IPS-18a (cell line): ENCODE results near the gene GUCA2A.

Experiments
- H3K27ac ChIP-seq: one replicate; pipeline ENCODE4 v1.5.1; 2013; ENCODE audit warnings: low read length
- H3K27me3 ChIP-seq: one replicate; pipeline ENCODE4 v1.6.1; 2013; ENCODE audit warnings: mild to moderate bottlenecking, low read length; ENCODE audit not compliant: control insufficient read depth, insufficient read depth
- H3K36me3 ChIP-seq: one replicate; pipeline ENCODE4 v1.6.1; 2013; ENCODE audit warnings: low read depth, low read length; ENCODE audit not compliant: control insufficient read depth
- H3K4me1 ChIP-seq: one replicate; pipeline ENCODE4 v1.6.1; 2013; ENCODE audit warnings: low read depth, low read length; ENCODE audit not compliant: control insufficient read depth
- H3K4me3 ChIP-seq: one replicate; pipeline ENCODE4 v1.5.1; 2013; ENCODE audit warnings: low read length
- H3K9ac ChIP-seq: one replicate; pipeline ENCODE4 v1.6.1; 2013; ENCODE audit warnings: mild to moderate bottlenecking, low read length, moderate library complexity
- H3K9me3 ChIP-seq: one replicate; pipeline ENCODE4 v1.6.1; 2013; ENCODE audit warnings: low read depth, low read length; ENCODE audit not compliant: control insufficient read depth

The GUCA2A gene

DNA sequence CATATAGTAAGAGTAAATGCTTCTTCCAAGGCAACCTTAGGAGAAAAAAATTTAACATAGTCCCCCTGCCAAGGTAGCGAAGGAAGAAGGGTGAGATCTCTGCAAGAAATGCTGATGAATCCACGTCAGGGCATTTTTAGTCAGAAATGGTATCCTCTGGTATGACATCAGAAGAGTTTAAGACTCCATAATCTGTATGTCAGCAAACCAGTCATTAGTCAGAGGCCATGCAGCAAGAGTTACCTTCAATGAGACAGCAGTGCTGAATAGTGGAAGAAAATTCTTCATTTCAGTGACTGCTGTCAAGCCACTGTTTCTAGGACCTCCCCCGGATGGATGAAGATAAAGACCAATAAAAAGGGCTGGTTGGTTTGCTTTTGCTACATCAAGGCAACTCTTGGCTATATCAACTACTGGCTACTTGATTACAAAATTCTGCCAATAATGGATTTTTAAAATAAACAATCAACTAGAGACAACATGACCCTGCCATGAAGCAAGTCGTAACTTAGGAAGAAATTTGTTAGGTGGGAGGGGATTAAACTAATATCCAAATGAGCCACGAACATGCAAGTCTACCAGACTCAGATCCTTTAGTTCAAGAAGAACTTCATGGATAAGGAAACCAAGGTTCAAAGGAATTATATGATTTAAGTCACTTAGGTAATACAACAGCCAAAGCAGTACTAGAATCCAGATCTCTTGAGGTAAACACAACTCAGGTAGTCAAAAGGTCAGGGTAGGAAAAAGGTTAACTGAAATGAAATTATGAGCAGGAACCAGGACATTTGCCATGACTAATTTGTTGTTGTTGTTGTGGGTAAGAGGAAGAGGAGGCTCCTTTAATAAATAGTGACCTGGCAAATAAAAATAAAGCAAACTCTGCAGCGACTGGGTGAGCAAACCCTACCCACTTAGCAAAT lies 25.6 kb upstream of the GUCA2A start:
- no peak overlapping the region for H3K9ac ChIP-seq
- H3K4me3 ChIP-seq = no peak overlapping the region
- H3K27me3 ChIP-seq = no peaks in the 10 kb centered on the region
- peaks cover 54% of the 10 kb centered on the region for H3K36me3 ChIP-seq
- no peaks in the 10 kb centered on the region for H3K4me1 ChIP-seq
- H3K27ac ChIP-seq = no peak overlapping the region
- H3K9me3 ChIP-seq = no peaks in the 10 kb centered on the region

DNA sequence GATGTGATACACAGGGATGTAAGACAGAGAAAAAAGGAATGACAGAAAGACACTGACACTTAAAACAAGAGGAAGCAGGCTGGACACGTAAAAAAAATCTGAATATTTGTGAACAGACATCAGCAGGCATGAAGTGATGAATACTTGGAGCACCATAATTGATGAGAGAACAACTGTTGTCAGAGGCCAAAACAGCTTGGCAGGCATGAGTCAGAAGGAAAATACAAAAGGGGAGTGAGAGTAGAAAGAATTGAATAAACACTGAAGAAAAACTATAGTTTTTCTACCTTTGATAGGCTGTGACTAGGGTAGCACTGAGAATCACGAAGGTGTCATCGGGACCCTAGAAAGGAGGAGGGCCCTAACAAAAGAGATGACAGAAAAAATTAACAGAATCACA lies 21.6 kb upstream of the GUCA2A start:
- Histone ChIP-seq H3K36me3 (peaks cover 51% of the 10 kb centered on the region), H3K9me3 (no peaks in the 10 kb centered on the region), H3K27me3 (no peaks in the 10 kb centered on the region), H3K27ac (no peak overlapping the region), H3K4me3 (no peak overlapping the region), H3K4me1 (no peaks in the 10 kb centered on the region), H3K9ac (no peak overlapping the region)

DNA sequence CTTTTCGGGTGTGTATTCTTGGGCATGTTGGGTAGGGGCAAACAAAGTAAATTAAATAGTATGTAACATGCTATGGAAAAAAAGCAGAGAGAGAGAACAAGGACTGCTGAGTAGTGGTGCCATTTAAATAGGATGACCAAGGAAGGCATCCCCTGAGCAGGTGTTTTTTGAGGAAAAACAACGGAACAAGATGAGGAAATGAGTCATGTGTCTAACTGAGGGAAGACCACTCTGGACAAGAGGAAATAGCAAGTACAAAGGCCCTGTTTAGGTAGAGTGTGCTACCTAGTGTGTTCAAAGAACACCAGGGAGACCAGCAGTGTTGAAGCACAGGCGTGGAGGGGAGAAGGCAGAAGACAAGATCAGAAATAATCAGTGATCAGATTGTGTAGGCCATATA lies 20.1 kb upstream of the GUCA2A start:
- H3K4me1 ChIP-seq = no peaks in the 10 kb centered on the region
- no peak overlapping the region for H3K27ac ChIP-seq
- no peaks in the 10 kb centered on the region for H3K27me3 ChIP-seq
- no peak overlapping the region for H3K9ac ChIP-seq
- H3K4me3 ChIP-seq = no peak overlapping the region
- no peaks in the 10 kb centered on the region for H3K9me3 ChIP-seq
- H3K36me3 ChIP-seq = peaks cover 58% of the 10 kb centered on the region

DNA sequence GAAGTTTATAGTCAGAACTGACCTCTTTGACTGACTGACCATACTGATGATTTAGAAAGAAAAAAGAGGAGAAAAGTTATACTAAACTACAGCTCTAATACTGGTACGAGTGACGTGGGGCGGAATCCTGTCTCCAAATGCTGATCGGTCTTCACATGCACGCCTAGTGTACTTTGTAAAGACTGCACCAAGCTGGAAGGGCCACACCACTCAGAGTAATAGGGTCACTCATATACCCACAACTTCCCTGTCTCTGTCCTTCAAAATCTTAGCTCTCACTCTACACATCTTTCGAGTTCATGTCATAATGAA lies 19.4 kb upstream of the GUCA2A start:
- Histone ChIP-seq H3K27ac (no peak overlapping the region), H3K4me3 (no peak overlapping the region), H3K9me3 (no peaks in the 10 kb centered on the region), H3K9ac (no peak overlapping the region), H3K36me3 (peaks cover 58% of the 10 kb centered on the region), H3K27me3 (no peaks in the 10 kb centered on the region), H3K4me1 (no peaks in the 10 kb centered on the region)

DNA sequence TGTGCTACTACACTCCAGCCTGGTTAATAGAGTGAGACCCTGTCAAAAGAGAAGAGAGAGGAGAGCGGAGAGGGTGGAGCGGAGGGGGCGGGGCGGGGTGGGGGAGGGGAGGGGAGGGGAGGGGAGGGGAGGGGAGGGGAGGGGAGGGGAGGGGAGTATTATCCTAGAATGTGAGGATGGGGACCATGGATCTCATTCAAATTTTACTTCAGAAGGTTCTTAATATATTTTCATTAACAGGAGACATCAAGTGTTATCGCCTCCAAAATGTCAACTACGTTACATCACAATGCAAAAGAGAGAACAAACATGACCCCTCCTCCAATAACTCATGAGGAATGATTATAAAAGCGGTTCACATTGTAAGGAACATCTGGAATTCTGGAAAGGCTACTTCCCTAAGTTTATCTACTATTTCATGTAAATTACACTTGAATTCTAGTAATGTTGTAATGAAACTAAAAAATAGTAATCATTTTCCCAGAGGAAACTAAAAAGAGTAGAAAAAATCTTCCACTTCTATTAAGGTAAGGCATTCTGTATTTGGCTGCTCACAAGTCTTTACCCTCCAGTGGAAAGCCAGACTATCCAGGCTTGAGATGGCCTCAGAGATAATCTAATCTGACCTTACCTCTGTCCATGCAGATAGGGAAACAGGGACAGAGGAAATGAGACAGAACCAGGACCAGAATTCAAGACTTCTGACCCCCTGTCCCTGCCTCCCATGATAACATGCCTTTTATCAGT lies 18.8 kb upstream of the GUCA2A start:
- Histone ChIP-seq H3K36me3 (peaks cover 56% of the 10 kb centered on the region), H3K27ac (no peak overlapping the region), H3K9ac (no peak overlapping the region), H3K4me3 (no peak overlapping the region), H3K27me3 (no peaks in the 10 kb centered on the region), H3K4me1 (no peaks in the 10 kb centered on the region), H3K9me3 (no peaks in the 10 kb centered on the region)

DNA sequence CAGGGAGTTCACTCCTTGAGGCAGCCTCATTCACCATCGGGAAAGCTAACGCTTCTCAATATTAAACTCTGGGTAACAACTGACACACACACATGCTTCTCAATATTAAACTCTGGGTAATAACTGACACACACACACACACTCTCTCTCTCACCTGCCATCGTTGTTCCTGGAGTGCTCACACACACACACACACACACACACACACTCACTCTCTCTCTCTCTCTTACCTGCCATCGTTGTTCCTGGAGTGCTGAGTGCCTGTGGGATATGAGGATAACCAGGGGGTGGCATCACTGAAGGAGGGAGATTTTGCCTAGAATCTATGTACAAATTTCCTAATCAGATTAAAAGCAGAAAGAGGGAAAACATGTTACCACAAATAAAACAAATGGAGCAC lies 17.1 kb upstream of the GUCA2A start:
- Histone ChIP-seq H3K4me3 (no peak overlapping the region), H3K27me3 (no peaks in the 10 kb centered on the region), H3K27ac (no peak overlapping the region), H3K9me3 (no peaks in the 10 kb centered on the region), H3K9ac (no peak overlapping the region), H3K36me3 (peaks cover 43% of the 10 kb centered on the region), H3K4me1 (no peaks in the 10 kb centered on the region)

DNA sequence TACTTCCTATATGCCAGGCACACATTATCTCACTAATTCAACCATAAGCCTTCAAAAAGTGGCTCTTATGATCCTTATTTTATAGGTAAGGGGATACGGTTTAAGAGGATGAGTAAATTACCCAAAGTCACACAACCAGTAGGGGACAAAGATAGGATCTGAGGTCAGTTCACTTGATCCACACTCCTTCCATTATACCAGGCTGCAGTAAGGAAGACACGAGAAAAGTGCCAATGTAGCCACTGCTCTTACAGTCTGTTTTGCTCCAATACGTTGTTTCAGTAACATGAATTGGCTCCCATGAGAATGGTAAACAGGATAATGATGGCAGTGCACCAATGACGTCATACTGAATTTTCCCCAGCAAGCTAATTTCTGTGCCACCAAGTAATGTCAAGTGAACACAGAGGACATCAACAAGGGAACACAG lies 15.4 kb upstream of the GUCA2A start:
- no peak overlapping the region for H3K4me3 ChIP-seq
- H3K4me1 ChIP-seq = no peaks in the 10 kb centered on the region
- no peaks in the 10 kb centered on the region for H3K27me3 ChIP-seq
- no peaks in the 10 kb centered on the region for H3K9me3 ChIP-seq
- H3K27ac ChIP-seq = no peak overlapping the region
- H3K36me3 ChIP-seq = peaks cover 37% of the 10 kb centered on the region
- no peak overlapping the region for H3K9ac ChIP-seq

DNA sequence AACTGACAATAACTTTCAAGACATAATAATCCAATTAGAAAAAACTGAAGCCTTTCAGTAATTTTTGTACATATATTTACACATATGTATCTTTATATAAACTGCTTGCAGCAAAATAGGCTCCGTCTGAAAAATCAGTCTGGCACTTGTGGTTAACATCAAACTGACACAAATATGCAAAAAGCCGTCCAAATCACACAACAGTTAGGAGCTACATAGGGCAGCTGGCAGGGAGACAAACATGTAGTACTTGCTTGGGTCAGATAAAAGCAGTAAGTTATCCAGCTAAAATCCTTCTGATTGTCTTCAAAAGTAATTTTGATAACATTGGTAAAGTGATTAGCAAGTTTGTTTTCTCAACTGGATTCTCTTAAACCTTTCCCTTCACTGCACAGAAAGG lies 14.7 kb upstream of the GUCA2A start:
- Histone ChIP-seq H3K9ac (no peak overlapping the region), H3K36me3 (peaks cover 33% of the 10 kb centered on the region), H3K4me1 (no peaks in the 10 kb centered on the region), H3K4me3 (no peak overlapping the region), H3K9me3 (no peaks in the 10 kb centered on the region), H3K27ac (no peak overlapping the region), H3K27me3 (no peaks in the 10 kb centered on the region)

DNA sequence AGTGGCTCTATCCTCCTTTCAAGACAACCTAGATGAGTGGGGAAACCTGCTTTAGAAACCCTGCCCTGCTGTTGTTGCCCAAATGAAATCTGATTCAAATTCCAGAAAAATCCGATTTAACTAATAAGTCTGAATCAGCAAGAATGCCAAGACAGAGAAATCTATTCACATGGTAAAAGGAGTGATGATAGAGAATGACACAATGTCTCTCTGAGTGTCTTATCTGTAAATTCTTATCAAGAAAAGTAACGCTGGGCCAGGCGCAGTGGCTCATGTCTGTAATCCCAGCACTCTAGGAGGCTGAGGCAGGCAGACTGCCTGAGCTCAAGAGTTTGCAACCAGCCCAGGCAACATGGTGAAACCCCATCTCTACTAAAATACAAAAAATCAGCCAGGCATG lies 13.7 kb upstream of the GUCA2A start:
- Histone ChIP-seq H3K4me1 (peaks cover 4% of the 10 kb centered on the region), H3K27ac (no peak overlapping the region), H3K36me3 (peaks cover 29% of the 10 kb centered on the region), H3K27me3 (no peaks in the 10 kb centered on the region), H3K4me3 (no peak overlapping the region), H3K9me3 (no peaks in the 10 kb centered on the region), H3K9ac (no peak overlapping the region)

DNA sequence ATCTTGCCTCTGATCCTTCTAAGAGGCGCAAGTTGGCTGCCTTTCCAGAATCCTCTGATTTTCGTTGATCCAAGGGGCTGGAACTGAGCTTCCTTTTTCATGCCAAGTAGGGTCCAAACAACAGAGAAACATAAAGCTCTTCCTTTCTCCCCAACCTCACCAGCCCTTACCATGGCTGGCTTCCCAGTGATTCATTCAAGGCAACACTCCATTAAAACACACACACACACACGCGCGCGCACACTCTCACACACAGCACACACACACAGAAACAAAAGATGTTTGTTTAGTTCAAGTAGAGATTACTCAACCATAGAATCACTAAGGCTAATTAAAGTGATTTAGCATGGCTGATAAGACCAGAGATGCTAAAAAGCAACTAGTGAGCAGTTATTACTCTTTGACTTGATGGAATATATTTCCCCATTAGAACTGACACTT lies 13.0 kb upstream of the GUCA2A start:
- H3K4me1 ChIP-seq = peaks cover 4% of the 10 kb centered on the region
- no peak overlapping the region for H3K27ac ChIP-seq
- peaks cover 29% of the 10 kb centered on the region for H3K36me3 ChIP-seq
- no peak overlapping the region for H3K4me3 ChIP-seq
- no peaks in the 10 kb centered on the region for H3K9me3 ChIP-seq
- H3K27me3 ChIP-seq = no peaks in the 10 kb centered on the region
- H3K9ac ChIP-seq = no peak overlapping the region

DNA sequence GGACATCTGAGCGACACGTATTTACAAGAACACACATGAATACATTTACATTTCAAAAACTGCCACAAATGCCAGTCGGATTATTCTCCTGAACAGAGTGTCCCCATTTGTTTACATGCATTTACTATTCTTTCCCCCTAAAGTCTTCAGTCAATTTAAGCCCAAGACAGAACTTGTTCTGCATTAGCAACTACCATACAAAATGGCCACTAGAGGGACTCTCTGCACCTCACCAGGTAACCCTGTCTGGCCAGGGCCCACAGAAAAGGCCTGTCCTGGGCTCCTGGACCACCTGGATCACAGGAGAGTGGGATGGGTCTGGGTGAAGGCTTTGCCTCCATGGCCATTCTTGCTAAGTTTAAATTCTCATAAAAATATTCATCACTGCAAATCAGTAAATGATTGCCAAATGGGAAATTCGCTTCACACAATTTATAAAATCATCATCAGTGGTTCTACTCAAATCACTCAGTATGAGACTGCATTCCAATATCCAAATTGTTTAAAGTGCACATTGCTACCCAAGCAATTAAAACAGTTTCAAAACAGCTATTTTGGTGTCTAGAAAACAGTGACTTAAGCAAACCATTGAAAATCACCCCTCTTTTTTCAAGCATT lies 12.5 kb upstream of the GUCA2A start:
- Histone ChIP-seq H3K27ac (no peak overlapping the region), H3K4me1 (peaks cover 4% of the 10 kb centered on the region)

More for the DNA sequence above, 12.5 kb upstream of the GUCA2A start:
- Histone ChIP-seq H3K4me3 (no peak overlapping the region), H3K9ac (no peak overlapping the region), H3K27me3 (no peaks in the 10 kb centered on the region), H3K36me3 (peaks cover 29% of the 10 kb centered on the region), H3K9me3 (no peaks in the 10 kb centered on the region)
